K562 (cell line): Measurements from ENCODE around the gene AARS1. TPM values are rescaled to one million over a fixed set of nuclear protein-coding genes. Genes with fewer than 3 reads are reported as not detected.

Experiments used
- CCNT2 ChIP-seq: IDR thresholded peaks from 2 replicates; pipeline ENCODE4 v1.6.1; 2011; ENCODE audit warnings: borderline replicate concordance, low read depth, mild to moderate bottlenecking, moderate library complexity, mixed read lengths, low read length; ENCODE audit not compliant: insufficient read length; ENCODE audit errors: extremely low read depth
- ELF4 ChIP-seq: fragments of 450-650 bp; formaldehyde crosslinking; IDR thresholded peaks from 2 replicates; pipeline ENCODE4 v1.4.0; 2022; ENCODE audit warnings: missing genetic modification characterization
- HDAC1 ChIP-seq, 2 experiments: fragments of 450-650 bp; IDR thresholded peaks; 2 replicates each; pipeline ENCODE4 v1.6.1; 2016 to 2017; ENCODE audit warnings: inconsistent platforms in 1 of 2, mild to moderate bottlenecking in 1 of 2, moderate library complexity in 1 of 2
- NCOA6 ChIP-seq: fragments of 450-650 bp; IDR thresholded peaks from 2 replicates; pipeline ENCODE4 v1.6.1; 2017; ENCODE audit warnings: mild to moderate bottlenecking
- NFIC ChIP-seq: fragments of 450-650 bp; IDR thresholded peaks from 2 replicates; pipeline ENCODE4 v1.6.1; 2017; ENCODE audit warnings: mild to moderate bottlenecking, inconsistent platforms
- NFYB ChIP-seq: IDR thresholded peaks from 2 replicates; pipeline ENCODE4 v1.6.1; 2011; ENCODE audit warnings: mild to moderate bottlenecking, moderate library complexity; ENCODE audit not compliant: insufficient read length; ENCODE audit errors: extremely low read depth
- RB1 ChIP-seq: fragments of 450-650 bp; IDR thresholded peaks from 2 replicates; pipeline ENCODE4 v1.6.1; 2017; ENCODE audit warnings: low read depth, mild to moderate bottlenecking
- ZC3H4 ChIP-seq: sonication (generic); formaldehyde crosslinking; IDR thresholded peaks from 2 replicates; pipeline ENCODE4 v1.9.0; 2021; ENCODE audit warnings: missing genetic modification reagents, borderline replicate concordance
- ZEB2 ChIP-seq: fragments of 450-650 bp; IDR thresholded peaks from 2 replicates; pipeline ENCODE4 v1.6.1; 2016
- ZNF143 ChIP-seq: sonication (generic); formaldehyde crosslinking; IDR thresholded peaks from 2 replicates; pipeline ENCODE4 v1.9.0; 2022; ENCODE audit warnings: mild to moderate bottlenecking, missing genetic modification reagents
- ZNF174 ChIP-seq: fragments of 250-450 bp; sonication (Bioruptor Pico); IDR thresholded peaks from 2 replicates; pipeline ENCODE4 v1.4.0; 2020; ENCODE audit warnings: mild to moderate bottlenecking
- ZNF263 ChIP-seq: sonication (generic); formaldehyde crosslinking; IDR thresholded peaks from 2 replicates; pipeline ENCODE4 v1.8.0; 2022; ENCODE audit warnings: mild to moderate bottlenecking, missing genetic modification reagents, borderline replicate concordance
- ZNF830 ChIP-seq: fragments of 250-450 bp; sonication (Bioruptor Pico); IDR thresholded peaks from 2 replicates; pipeline ENCODE4 v1.5.0; 2021; ENCODE audit warnings: mild to moderate bottlenecking
- polyA plus RNA-seq, 8 experiments: library from polyadenylated mRNA; depleted of rRNA in 4 of 8; stranded (reverse) in 5 of 8; unstranded in 3 of 8; fragments of >200 nt; fragmentation: Nextera tagmentation in 2 of 8; fragmentation: Illumina TruSeq in 1 of 8; extraction: Ambion mirVana in 2 of 8; extraction: Trizol in 1 of 8; gene quantifications; 2 replicates each; pipeline versions ENCODE4 v1.2.1 to v1.2.3, GENCODE V29; 2011 to 2014; ENCODE audit warnings: inconsistent platforms in 1 of 8, missing spikeins in 1 of 8
- total RNA-seq, 7 experiments: library from RNA; depleted of rRNA in 6 of 7; stranded (reverse); fragments of >200 nt in 6 of 7; fragmentation: Illumina TruSeq in 2 of 7; extraction: Trizol in 2 of 7; gene quantifications; 2 replicates each; pipeline versions ENCODE4 v1.2.1 to v1.2.3, GENCODE V29; 2011 to 2021; ENCODE audit warnings: low replicate concordance in 1 of 7
- TF ChIP-seq, protein P1 (sequence below): sonication (generic); formaldehyde crosslinking; IDR thresholded peaks from 2 replicates; pipeline ENCODE4 v1.8.0; 2023; ENCODE audit warnings: mild to moderate bottlenecking, missing genetic modification reagents
- TF ChIP-seq, protein P2 (sequence below): fragments of 450-650 bp; IDR thresholded peaks from 2 replicates; pipeline ENCODE4 v1.6.1; 2018; ENCODE audit not compliant: partially characterized antibody
- TF ChIP-seq, protein P3 (sequence below): fragments of 250-450 bp; sonication (Bioruptor Pico); IDR thresholded peaks from 2 replicates; pipeline ENCODE4 v1.4.0; 2020; ENCODE audit warnings: mild to moderate bottlenecking, moderate library complexity
- TF ChIP-seq, protein P4 (sequence below): fragments of 250-450 bp; sonication (Bioruptor Pico); IDR thresholded peaks from 2 replicates; pipeline ENCODE4 v1.8.0; 2021; ENCODE audit warnings: mild to moderate bottlenecking, moderate library complexity

The AARS1 gene
- total and polyA plus RNA-seq, 9 of the 15 experiments (the other 6 are each of a cell fraction or from before 2014, with no cell fraction given): 50.1 to 235 (median 174) TPM

GRCh38 chr16:70251629-70252354 is 37.5 kb downstream of the AARS1 start, which contains the start of gene EXOSC6 (continued):
- peak; percentile 93 for TF ChIP-seq CCNT2
- TF ChIP-seq ZNF174 (CRISPR knock-in tag): no peak
- peak; percentile 98 for TF ChIP-seq ZNF830 (CRISPR knock-in tag)
- TF ChIP-seq HDAC1 (IDR thresholded peaks at IDR 0.05): peak in 1 of 2 experiments; percentile 89; a peak in 2 of 4 replicates
- peak; percentile 64 for TF ChIP-seq RB1
- TF ChIP-seq NCOA6: no peak
- TF ChIP-seq NFYB: no peak
- TF ChIP-seq ZC3H4 (CRISPR knock-in tag): no peak
- peak; percentile 64; the same call in 1 of the 2 replicates for TF ChIP-seq NFIC
- TF ChIP-seq, protein P1, sequence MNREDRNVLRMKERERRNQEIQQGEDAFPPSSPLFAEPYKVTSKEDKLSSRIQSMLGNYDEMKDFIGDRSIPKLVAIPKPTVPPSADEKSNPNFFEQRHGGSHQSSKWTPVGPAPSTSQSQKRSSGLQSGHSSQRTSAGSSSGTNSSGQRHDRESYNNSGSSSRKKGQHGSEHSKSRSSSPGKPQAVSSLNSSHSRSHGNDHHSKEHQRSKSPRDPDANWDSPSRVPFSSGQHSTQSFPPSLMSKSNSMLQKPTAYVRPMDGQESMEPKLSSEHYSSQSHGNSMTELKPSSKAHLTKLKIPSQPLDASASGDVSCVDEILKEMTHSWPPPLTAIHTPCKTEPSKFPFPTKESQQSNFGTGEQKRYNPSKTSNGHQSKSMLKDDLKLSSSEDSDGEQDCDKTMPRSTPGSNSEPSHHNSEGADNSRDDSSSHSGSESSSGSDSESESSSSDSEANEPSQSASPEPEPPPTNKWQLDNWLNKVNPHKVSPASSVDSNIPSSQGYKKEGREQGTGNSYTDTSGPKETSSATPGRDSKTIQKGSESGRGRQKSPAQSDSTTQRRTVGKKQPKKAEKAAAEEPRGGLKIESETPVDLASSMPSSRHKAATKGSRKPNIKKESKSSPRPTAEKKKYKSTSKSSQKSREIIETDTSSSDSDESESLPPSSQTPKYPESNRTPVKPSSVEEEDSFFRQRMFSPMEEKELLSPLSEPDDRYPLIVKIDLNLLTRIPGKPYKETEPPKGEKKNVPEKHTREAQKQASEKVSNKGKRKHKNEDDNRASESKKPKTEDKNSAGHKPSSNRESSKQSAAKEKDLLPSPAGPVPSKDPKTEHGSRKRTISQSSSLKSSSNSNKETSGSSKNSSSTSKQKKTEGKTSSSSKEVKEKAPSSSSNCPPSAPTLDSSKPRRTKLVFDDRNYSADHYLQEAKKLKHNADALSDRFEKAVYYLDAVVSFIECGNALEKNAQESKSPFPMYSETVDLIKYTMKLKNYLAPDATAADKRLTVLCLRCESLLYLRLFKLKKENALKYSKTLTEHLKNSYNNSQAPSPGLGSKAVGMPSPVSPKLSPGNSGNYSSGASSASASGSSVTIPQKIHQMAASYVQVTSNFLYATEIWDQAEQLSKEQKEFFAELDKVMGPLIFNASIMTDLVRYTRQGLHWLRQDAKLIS (CRISPR knock-in tag): peak; percentile 48; the same call in 1 of the 2 replicates
- TF ChIP-seq ELF4 (CRISPR knock-in tag): peak; percentile 91
- 0 out of 2 replicates have a peak, but pooled peaks have one; percentile 46 for TF ChIP-seq ZNF143 (CRISPR knock-in tag)
- TF ChIP-seq, protein P2, sequence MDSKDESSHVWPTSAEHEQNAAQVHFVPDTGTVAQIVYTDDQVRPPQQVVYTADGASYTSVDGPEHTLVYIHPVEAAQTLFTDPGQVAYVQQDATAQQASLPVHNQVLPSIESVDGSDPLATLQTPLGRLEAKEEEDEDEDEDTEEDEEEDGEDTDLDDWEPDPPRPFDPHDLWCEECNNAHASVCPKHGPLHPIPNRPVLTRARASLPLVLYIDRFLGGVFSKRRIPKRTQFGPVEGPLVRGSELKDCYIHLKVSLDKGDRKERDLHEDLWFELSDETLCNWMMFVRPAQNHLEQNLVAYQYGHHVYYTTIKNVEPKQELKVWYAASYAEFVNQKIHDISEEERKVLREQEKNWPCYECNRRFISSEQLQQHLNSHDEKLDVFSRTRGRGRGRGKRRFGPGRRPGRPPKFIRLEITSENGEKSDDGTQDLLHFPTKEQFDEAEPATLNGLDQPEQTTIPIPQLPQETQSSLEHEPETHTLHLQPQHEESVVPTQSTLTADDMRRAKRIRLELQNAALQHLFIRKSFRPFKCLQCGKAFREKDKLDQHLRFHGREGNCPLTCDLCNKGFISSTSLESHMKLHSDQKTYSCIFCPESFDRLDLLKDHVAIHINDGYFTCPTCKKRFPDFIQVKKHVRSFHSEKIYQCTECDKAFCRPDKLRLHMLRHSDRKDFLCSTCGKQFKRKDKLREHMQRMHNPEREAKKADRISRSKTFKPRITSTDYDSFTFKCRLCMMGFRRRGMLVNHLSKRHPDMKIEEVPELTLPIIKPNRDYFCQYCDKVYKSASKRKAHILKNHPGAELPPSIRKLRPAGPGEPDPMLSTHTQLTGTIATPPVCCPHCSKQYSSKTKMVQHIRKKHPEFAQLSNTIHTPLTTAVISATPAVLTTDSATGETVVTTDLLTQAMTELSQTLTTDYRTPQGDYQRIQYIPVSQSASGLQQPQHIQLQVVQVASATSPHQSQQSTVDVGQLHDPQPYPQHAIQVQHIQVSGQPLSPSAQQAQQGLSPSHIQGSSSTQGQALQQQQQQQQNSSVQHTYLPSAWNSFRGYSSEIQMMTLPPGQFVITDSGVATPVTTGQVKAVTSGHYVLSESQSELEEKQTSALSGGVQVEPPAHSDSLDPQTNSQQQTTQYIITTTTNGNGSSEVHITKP: peak; percentile 98
- TF ChIP-seq ZEB2: no peak
- no peak for TF ChIP-seq ZNF263 (CRISPR knock-in tag)
- TF ChIP-seq, protein P3, sequence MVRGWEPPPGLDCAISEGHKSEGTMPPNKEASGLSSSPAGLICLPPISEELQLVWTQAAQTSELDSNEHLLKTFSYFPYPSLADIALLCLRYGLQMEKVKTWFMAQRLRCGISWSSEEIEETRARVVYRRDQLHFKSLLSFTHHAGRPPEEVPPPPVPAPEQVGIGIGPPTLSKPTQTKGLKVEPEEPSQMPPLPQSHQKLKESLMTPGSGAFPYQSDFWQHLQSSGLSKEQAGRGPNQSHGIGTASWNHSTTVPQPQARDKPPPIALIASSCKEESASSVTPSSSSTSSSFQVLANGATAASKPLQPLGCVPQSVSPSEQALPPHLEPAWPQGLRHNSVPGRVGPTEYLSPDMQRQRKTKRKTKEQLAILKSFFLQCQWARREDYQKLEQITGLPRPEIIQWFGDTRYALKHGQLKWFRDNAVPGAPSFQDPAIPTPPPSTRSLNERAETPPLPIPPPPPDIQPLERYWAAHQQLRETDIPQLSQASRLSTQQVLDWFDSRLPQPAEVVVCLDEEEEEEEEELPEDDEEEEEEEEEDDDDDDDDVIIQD (CRISPR knock-in tag): no peak
- TF ChIP-seq, protein P4, sequence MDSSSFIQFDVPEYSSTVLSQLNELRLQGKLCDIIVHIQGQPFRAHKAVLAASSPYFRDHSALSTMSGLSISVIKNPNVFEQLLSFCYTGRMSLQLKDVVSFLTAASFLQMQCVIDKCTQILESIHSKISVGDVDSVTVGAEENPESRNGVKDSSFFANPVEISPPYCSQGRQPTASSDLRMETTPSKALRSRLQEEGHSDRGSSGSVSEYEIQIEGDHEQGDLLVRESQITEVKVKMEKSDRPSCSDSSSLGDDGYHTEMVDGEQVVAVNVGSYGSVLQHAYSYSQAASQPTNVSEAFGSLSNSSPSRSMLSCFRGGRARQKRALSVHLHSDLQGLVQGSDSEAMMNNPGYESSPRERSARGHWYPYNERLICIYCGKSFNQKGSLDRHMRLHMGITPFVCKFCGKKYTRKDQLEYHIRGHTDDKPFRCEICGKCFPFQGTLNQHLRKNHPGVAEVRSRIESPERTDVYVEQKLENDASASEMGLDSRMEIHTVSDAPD (CRISPR knock-in tag): no peak
